ENCODE results near the gene LYPD6B.

DNA sequence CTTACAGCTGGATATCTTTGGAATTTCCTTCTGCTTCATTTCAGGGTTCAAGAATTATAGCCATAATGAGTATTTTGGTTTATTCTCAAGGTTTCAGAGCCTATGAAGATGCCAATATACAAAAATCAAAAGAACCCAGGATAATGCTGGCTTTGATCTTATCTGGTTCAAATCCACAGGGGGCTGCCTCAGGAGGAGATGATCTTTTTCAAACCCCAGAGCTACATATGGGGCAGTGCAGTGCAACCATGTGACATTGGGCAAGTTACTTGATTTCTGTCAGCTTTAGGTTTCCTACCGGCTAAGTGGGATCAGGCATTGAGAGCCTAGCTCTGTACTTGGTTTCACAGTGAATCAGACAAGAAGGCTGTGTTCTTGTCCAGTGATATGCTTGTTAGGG, 23.0 kb upstream of the LYPD6B start:
- no peak for TF ChIP-seq CTCF (IDR thresholded peaks at IDR 0.05 in 2 of 3, conservative IDR thresholded peaks at IDR 0.05 in 1 of 3; ENCODE audit: borderline replicate concordance in 1 of 3, insufficient read depth in 1 of 3, low read depth in 2 of 3, low read length in 2 of 3)
- TF ChIP-seq EZH2 (IDR thresholded peaks at IDR 0.05): no peak
- no peak for TF ChIP-seq EZH2phosphoT487 (IDR thresholded peaks at IDR 0.05; ENCODE audit: borderline replicate concordance)
- no peak for TF ChIP-seq TCF7L2 (IDR thresholded peaks at IDR 0.05; ENCODE audit: borderline replicate concordance, extremely low read depth, insufficient read depth, insufficient read length)
- no peak for TF ChIP-seq POLR2A (IDR thresholded peaks at IDR 0.05; ENCODE audit: borderline replicate concordance, extremely low read depth, insufficient read depth, insufficient read length)
- TF ChIP-seq, protein P1, sequence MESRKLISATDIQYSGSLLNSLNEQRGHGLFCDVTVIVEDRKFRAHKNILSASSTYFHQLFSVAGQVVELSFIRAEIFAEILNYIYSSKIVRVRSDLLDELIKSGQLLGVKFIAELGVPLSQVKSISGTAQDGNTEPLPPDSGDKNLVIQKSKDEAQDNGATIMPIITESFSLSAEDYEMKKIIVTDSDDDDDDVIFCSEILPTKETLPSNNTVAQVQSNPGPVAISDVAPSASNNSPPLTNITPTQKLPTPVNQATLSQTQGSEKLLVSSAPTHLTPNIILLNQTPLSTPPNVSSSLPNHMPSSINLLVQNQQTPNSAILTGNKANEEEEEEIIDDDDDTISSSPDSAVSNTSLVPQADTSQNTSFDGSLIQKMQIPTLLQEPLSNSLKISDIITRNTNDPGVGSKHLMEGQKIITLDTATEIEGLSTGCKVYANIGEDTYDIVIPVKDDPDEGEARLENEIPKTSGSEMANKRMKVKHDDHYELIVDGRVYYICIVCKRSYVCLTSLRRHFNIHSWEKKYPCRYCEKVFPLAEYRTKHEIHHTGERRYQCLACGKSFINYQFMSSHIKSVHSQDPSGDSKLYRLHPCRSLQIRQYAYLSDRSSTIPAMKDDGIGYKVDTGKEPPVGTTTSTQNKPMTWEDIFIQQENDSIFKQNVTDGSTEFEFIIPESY (IDR thresholded peaks at IDR 0.05; ENCODE audit: extremely low read depth, insufficient replicate concordance, low read length): no peak
- no peak for TF ChIP-seq RAD21 (IDR thresholded peaks at IDR 0.05; ENCODE audit: low read depth)
- TF ChIP-seq, protein P2, sequence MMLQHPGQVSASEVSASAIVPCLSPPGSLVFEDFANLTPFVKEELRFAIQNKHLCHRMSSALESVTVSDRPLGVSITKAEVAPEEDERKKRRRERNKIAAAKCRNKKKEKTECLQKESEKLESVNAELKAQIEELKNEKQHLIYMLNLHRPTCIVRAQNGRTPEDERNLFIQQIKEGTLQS (IDR thresholded peaks at IDR 0.05): no peak
- no peak for TF ChIP-seq CEBPB (IDR thresholded peaks at IDR 0.05; ENCODE audit: low read depth)
